ENCODE data around the gene COPS9.

GRCh38 chr2:240162939-240163714 lies 27.0 kb upstream of the COPS9 start:
- TF ChIP-seq CTCF (conservative IDR thresholded peaks at IDR 0.05 in 1 of 2, IDR thresholded peaks at IDR 0.05 in 1 of 2; ENCODE audit: low read depth in 1 of 2, low read length in 2 of 2) (no peak), EZH2 (IDR thresholded peaks at IDR 0.05; ENCODE audit: low read length, missing control alignments) (no peak)

Data from fibroblast of lung (primary cell).